ENCODE results near the gene DGCR8.
A peak's percentile ranks its signal among the peaks of the same experiment; 100 is the strongest.

DGCR8 gene

GRCh38 chr22:20083891-20084546 lies 4.0 kb downstream of the DGCR8 start:
- Histone ChIP-seq H3K79me2 (ENCODE audit: control insufficient read depth, low read length) (peaks cover 87% of the 10 kb centered on the region), H3K4me2 (ENCODE audit: low read length) (peak overlapping the region; percentile 2), H3K4me3 (ENCODE audit: low read length) (0 out of 2 replicates have a peak overlapping the region, but pooled peaks have one; percentile 13), H3K9me3 (ENCODE audit: control insufficient read depth, insufficient read depth, low read length) (no peaks in the 10 kb centered on the region), H3K36me3 (ENCODE audit: control insufficient read depth, low read length) (peaks cover 72% of the 10 kb centered on the region), H4K20me1 (ENCODE audit: control insufficient read depth, insufficient read depth, low read depth, low read length) (peaks cover 26% of the 10 kb centered on the region; the same call in 1 of the 2 replicates), H3F3A (ENCODE audit: control insufficient read depth, insufficient read depth) (no peaks in the 10 kb centered on the region), H3K4me1 (ENCODE audit: control insufficient read depth, low read length) (peaks cover 38% of the 10 kb centered on the region), H3K9me2 (replicated peaks; ENCODE audit: control insufficient read depth, low read length) (no peaks in the 10 kb centered on the region), H3K27me3 (ENCODE audit: control insufficient read depth, low read length) (no peaks in the 10 kb centered on the region), H3K27ac (ENCODE audit: low read depth, low read length) (no peak overlapping the region)
- no peak for TF ChIP-seq EZH2phosphoT487 (IDR thresholded peaks at IDR 0.05; ENCODE audit: borderline replicate concordance, low read length)
- TF ChIP-seq, protein P1, sequence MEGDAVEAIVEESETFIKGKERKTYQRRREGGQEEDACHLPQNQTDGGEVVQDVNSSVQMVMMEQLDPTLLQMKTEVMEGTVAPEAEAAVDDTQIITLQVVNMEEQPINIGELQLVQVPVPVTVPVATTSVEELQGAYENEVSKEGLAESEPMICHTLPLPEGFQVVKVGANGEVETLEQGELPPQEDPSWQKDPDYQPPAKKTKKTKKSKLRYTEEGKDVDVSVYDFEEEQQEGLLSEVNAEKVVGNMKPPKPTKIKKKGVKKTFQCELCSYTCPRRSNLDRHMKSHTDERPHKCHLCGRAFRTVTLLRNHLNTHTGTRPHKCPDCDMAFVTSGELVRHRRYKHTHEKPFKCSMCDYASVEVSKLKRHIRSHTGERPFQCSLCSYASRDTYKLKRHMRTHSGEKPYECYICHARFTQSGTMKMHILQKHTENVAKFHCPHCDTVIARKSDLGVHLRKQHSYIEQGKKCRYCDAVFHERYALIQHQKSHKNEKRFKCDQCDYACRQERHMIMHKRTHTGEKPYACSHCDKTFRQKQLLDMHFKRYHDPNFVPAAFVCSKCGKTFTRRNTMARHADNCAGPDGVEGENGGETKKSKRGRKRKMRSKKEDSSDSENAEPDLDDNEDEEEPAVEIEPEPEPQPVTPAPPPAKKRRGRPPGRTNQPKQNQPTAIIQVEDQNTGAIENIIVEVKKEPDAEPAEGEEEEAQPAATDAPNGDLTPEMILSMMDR (IDR thresholded peaks at IDR 0.05; ENCODE audit: low read depth, low read length, poor library complexity, severe bottlenecking) = no peak

DNA sequence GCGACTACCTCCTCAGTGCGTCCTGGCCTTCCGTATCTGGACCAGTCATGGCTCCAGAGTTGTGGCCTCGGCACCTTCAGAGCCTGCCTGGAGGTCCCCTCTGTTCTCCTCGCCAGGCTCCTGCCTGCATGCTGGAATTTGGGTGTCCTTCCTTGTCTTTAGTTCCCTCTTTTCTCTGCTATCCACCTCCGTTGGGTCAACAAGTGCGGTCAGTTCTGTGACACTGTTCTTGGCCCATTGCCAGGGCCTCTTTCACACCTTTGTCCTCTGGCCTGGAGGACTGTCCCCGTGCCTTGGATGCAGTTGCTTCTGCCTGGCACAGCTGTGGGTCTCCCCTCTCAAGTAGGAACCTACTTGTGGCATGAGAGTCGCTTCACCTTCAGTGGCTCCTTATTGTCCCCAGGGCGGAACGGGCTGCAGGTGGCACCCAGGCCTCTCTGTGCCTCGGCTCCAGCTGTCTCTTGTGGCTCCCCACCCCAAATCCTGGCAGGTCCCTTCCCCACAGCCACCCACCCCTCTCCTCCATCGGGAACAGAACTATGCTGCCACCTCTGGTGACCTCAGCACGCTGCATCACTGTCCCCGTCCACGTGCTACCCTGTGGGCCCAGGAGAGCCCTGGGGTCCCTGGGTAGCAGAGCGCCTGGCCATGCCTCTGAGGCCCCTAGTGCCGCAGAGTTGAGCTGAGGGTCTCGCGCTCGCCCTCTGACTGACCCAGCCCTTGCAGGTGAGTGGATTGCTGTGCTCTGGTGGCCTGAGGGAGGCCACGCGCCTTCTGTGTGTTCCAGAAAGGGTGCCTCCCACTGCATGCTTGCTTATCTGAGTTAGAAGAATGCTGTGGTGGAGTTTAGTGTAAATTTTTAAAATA lies 4.7 kb downstream of the DGCR8 start:
- Histone ChIP-seq H3K9me3 (ENCODE audit: control insufficient read depth, insufficient read depth, low read length) (no peaks in the 10 kb centered on the region), H3K27ac (ENCODE audit: low read depth, low read length) (no peak overlapping the region), H3K4me3 (ENCODE audit: low read length) (peak overlapping the region; percentile 13; the same call in 1 of the 2 replicates), H3K4me2 (ENCODE audit: low read length) (peak overlapping the region; percentile 2), H3K4me1 (ENCODE audit: control insufficient read depth, low read length) (peaks cover 38% of the 10 kb centered on the region), H4K20me1 (ENCODE audit: control insufficient read depth, insufficient read depth, low read depth, low read length) (peaks cover 26% of the 10 kb centered on the region; the same call in 1 of the 2 replicates), H3K27me3 (ENCODE audit: control insufficient read depth, low read length) (no peaks in the 10 kb centered on the region), H3K36me3 (ENCODE audit: control insufficient read depth, low read length) (peaks cover 79% of the 10 kb centered on the region), H3K9me2 (replicated peaks; ENCODE audit: control insufficient read depth, low read length) (no peaks in the 10 kb centered on the region), H3K79me2 (ENCODE audit: control insufficient read depth, low read length) (peaks cover 87% of the 10 kb centered on the region), H3F3A (ENCODE audit: control insufficient read depth, insufficient read depth) (no peaks in the 10 kb centered on the region)
- TF ChIP-seq EZH2phosphoT487 (IDR thresholded peaks at IDR 0.05; ENCODE audit: borderline replicate concordance, low read length) = no peak
- TF ChIP-seq, protein P1 (IDR thresholded peaks at IDR 0.05; ENCODE audit: low read depth, low read length, poor library complexity, severe bottlenecking) = peak; percentile 80

GRCh38 chr22:20085651-20086050 lies 5.6 kb downstream of the DGCR8 start:
- no peaks in the 10 kb centered on the region for H3K27me3 ChIP-seq (ENCODE audit: control insufficient read depth, low read length)
- H3K79me2 ChIP-seq (ENCODE audit: control insufficient read depth, low read length) = peaks cover 85% of the 10 kb centered on the region
- H3K4me2 ChIP-seq (ENCODE audit: low read length) = no peak overlapping the region
- no peaks in the 10 kb centered on the region for H3K9me2 ChIP-seq (replicated peaks; ENCODE audit: control insufficient read depth, low read length)
- H3K4me1 ChIP-seq (ENCODE audit: control insufficient read depth, low read length) = peaks cover 38% of the 10 kb centered on the region
- no peaks in the 10 kb centered on the region for H3K9me3 ChIP-seq (ENCODE audit: control insufficient read depth, insufficient read depth, low read length)
- peaks cover 85% of the 10 kb centered on the region for H3K36me3 ChIP-seq (ENCODE audit: control insufficient read depth, low read length)
- H3F3A ChIP-seq (ENCODE audit: control insufficient read depth, insufficient read depth) = no peaks in the 10 kb centered on the region
- no peak overlapping the region for H3K27ac ChIP-seq (ENCODE audit: low read depth, low read length)
- TF ChIP-seq, protein P1 (IDR thresholded peaks at IDR 0.05; ENCODE audit: low read depth, low read length, poor library complexity, severe bottlenecking) = no peak
- TF ChIP-seq EZH2phosphoT487 (IDR thresholded peaks at IDR 0.05; ENCODE audit: borderline replicate concordance, low read length) = no peak
- no peak overlapping the region for H3K4me3 ChIP-seq (ENCODE audit: low read length)
- peaks cover 26% of the 10 kb centered on the region; the same call in 1 of the 2 replicates for H4K20me1 ChIP-seq (ENCODE audit: control insufficient read depth, insufficient read depth, low read depth, low read length)

Measured in DOHH2 (cell line).